SK-N-SH treated with all-trans-retinoic acid at 6 μM for 48 hours (cell line): Measurements from ENCODE around the gene AP1AR.
"Not testable (repeated sequence)": the region's sequence is repeated elsewhere in the genome, so short reads cannot be mapped to it uniquely, and the experiment has no call there.

Experiments
- ATAC-seq: fragments of 200-7000 bp; cut with Tn5 transposase; 3 replicates; pipeline ENCODE4 v1.9.1; 2020; ENCODE audit warnings: mild to moderate bottlenecking, moderate library complexity
- ARNTL ChIP-seq: fragments of 450-650 bp; formaldehyde crosslinking; IDR thresholded peaks from 2 replicates; pipeline ENCODE4 v1.5.0; 2020; ENCODE audit warnings: low read depth, mild to moderate bottlenecking, moderate library complexity, borderline replicate concordance
- BACH2 ChIP-seq: fragments of 250-450 bp; sonication (Bioruptor Pico); IDR thresholded peaks from 2 replicates; pipeline ENCODE4 v1.9.0; 2021; ENCODE audit warnings: mild to moderate bottlenecking, borderline replicate concordance
- ESRRG ChIP-seq: fragments of 250-450 bp; sonication (Bioruptor Pico); IDR thresholded peaks from 2 replicates; pipeline ENCODE4 v1.6.1; 2021; ENCODE audit warnings: mild to moderate bottlenecking
- GLIS3 ChIP-seq: fragments of 250-450 bp; sonication (Bioruptor Pico); IDR thresholded peaks from 2 replicates; pipeline ENCODE4 v1.5.0; 2020; ENCODE audit warnings: mild to moderate bottlenecking, moderate library complexity
- PPARA ChIP-seq: fragments of 250-450 bp; sonication (Bioruptor Pico); IDR thresholded peaks from 2 replicates; pipeline ENCODE4 v1.5.0; 2020; ENCODE audit warnings: mild to moderate bottlenecking, borderline replicate concordance
- RARB ChIP-seq: fragments of 250-450 bp; sonication (Bioruptor Pico); IDR thresholded peaks from 2 replicates; pipeline ENCODE4 v1.8.0; 2021; ENCODE audit warnings: mild to moderate bottlenecking, moderate library complexity
- SNAI2 ChIP-seq: fragments of 250-450 bp; sonication (Bioruptor Pico); IDR thresholded peaks from 2 replicates; pipeline ENCODE4 v1.5.0; 2020; ENCODE audit warnings: mild to moderate bottlenecking, moderate library complexity
- TCF4 ChIP-seq: fragments of 250-450 bp; sonication (Bioruptor Pico); IDR thresholded peaks from 2 replicates; pipeline ENCODE4 v1.8.0; 2021; ENCODE audit warnings: mild to moderate bottlenecking, moderate library complexity, borderline replicate concordance
- TOX ChIP-seq: fragments of 250-450 bp; sonication (Bioruptor Pico); IDR thresholded peaks from 2 replicates; pipeline ENCODE4 v1.8.0; 2021; ENCODE audit warnings: mild to moderate bottlenecking, moderate library complexity, borderline replicate concordance
- ZNF565 ChIP-seq: fragments of 450-650 bp; formaldehyde crosslinking; conservative IDR thresholded peaks from 2 replicates; pipeline ENCODE4 v1.5.0; 2020; ENCODE audit warnings: low read depth, mild to moderate bottlenecking, moderate library complexity
- TF ChIP-seq, protein P1 (sequence below): fragments of 250-450 bp; sonication (Bioruptor Pico); IDR thresholded peaks from 2 replicates; pipeline ENCODE4 v1.5.1; 2021; ENCODE audit warnings: mild to moderate bottlenecking, moderate library complexity
- TF ChIP-seq, protein P2 (sequence below): fragments of 250-450 bp; sonication (Bioruptor Pico); IDR thresholded peaks from 2 replicates; pipeline ENCODE4 v1.8.0; 2020; ENCODE audit warnings: mild to moderate bottlenecking, moderate library complexity, borderline replicate concordance
- TF ChIP-seq, protein P3 (sequence below): fragments of 250-450 bp; sonication (Bioruptor Pico); IDR thresholded peaks from 2 replicates; pipeline ENCODE4 v1.8.0; 2021; ENCODE audit warnings: low read depth, mild to moderate bottlenecking, moderate library complexity, borderline replicate concordance
- TF ChIP-seq, protein P4 (sequence below): fragments of 250-450 bp; sonication (Bioruptor Pico); IDR thresholded peaks from 2 replicates; pipeline ENCODE4 v1.5.0; 2020; ENCODE audit warnings: mild to moderate bottlenecking, moderate library complexity
- TF ChIP-seq, protein P5 (sequence below): fragments of 250-450 bp; sonication (Bioruptor Pico); IDR thresholded peaks from 2 replicates; pipeline ENCODE4 v1.5.1; 2020; ENCODE audit warnings: low read depth, mild to moderate bottlenecking, moderate library complexity

Gene AP1AR

DNA sequence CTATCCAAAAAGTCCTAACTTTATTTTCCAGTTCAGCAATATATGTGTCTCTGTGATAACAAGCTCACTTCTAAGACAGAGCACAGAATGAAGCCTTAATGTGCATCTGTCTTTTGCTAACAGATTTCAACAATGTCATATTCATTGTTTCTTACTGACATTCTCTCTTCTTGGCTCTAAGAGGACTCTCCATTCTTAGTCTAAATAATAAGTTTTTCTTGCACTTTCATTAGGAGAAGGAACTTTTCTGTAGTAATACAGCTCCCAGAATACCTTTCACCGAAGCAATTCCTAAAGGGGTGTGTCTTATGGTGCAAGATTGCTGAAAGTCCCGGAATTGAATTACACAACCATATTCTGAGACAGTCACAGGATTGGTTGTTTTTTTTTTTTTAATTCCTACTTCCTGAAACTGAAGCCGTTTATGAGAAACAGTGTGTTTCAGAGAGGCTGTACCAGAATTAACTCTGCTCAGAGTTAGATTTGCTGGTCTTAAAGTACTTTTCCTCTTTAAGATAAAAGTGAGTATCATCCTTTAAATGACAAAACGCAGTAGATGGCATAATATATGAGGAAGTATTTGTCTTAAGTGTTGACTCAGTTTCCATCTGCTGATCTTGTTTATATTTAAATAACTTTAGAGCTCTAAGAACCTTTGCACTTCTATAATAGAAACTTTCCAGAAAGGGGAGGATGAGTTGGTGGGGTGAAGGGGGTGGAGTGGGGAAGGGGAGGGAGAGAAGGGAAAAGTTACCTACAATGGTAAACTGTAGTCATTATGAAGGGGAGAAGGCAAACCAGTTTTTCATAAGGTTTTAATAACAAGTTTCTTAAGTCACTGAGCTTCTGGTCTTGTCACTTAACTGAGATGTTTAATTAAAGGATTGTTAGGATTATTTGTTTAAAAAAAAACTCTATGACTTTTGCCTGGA lies 65.6 kb downstream of the AP1AR start, which contains the start of gene ALPK1:
TSS of gene ALPK1 (plus strand) at position 421 of the 932 bp plus-strand sequence.
- TF ChIP-seq, protein P1, sequence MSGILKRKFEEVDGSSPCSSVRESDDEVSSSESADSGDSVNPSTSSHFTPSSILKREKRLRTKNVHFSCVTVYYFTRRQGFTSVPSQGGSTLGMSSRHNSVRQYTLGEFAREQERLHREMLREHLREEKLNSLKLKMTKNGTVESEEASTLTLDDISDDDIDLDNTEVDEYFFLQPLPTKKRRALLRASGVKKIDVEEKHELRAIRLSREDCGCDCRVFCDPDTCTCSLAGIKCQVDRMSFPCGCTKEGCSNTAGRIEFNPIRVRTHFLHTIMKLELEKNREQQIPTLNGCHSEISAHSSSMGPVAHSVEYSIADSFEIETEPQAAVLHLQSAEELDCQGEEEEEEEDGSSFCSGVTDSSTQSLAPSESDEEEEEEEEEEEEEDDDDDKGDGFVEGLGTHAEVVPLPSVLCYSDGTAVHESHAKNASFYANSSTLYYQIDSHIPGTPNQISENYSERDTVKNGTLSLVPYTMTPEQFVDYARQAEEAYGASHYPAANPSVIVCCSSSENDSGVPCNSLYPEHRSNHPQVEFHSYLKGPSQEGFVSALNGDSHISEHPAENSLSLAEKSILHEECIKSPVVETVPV (CRISPR knock-in tag) = no peak
- ATAC-seq = peak; percentile 100

DNA sequence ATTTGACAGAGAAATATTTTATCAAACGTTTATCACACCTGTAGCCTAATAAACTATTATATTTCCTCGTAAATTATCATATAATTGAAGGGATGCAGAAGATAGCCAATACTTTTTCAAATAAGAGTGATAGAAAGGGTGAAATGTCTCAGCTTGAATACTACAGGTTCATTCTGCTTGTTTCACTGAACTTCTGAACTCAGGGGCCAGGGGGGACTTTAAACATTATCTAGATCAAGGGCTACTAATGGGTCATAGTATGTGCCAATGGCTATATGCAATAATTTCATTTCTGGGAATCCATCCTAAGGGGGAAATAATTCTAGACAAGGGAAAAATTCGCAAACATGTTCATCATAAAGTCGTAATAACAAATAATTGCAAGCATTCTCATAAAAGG lies 68.1 kb downstream of the AP1AR start:
- no peak for ATAC-seq
- no peak for TF ChIP-seq TOX
- no peak for TF ChIP-seq RARB
- TF ChIP-seq, protein P2, sequence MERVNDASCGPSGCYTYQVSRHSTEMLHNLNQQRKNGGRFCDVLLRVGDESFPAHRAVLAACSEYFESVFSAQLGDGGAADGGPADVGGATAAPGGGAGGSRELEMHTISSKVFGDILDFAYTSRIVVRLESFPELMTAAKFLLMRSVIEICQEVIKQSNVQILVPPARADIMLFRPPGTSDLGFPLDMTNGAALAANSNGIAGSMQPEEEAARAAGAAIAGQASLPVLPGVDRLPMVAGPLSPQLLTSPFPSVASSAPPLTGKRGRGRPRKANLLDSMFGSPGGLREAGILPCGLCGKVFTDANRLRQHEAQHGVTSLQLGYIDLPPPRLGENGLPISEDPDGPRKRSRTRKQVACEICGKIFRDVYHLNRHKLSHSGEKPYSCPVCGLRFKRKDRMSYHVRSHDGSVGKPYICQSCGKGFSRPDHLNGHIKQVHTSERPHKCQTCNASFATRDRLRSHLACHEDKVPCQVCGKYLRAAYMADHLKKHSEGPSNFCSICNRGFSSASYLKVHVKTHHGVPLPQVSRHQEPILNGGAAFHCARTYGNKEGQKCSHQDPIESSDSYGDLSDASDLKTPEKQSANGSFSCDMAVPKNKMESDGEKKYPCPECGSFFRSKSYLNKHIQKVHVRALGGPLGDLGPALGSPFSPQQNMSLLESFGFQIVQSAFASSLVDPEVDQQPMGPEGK (CRISPR knock-in tag) = no peak
- TF ChIP-seq, protein P3, sequence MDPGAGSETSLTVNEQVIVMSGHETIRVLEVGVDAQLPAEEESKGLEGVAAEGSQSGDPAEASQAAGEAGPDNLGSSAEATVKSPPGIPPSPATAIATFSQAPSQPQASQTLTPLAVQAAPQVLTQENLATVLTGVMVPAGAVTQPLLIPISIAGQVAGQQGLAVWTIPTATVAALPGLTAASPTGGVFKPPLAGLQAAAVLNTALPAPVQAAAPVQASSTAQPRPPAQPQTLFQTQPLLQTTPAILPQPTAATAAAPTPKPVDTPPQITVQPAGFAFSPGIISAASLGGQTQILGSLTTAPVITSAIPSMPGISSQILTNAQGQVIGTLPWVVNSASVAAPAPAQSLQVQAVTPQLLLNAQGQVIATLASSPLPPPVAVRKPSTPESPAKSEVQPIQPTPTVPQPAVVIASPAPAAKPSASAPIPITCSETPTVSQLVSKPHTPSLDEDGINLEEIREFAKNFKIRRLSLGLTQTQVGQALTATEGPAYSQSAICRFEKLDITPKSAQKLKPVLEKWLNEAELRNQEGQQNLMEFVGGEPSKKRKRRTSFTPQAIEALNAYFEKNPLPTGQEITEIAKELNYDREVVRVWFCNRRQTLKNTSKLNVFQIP = no peak

DNA sequence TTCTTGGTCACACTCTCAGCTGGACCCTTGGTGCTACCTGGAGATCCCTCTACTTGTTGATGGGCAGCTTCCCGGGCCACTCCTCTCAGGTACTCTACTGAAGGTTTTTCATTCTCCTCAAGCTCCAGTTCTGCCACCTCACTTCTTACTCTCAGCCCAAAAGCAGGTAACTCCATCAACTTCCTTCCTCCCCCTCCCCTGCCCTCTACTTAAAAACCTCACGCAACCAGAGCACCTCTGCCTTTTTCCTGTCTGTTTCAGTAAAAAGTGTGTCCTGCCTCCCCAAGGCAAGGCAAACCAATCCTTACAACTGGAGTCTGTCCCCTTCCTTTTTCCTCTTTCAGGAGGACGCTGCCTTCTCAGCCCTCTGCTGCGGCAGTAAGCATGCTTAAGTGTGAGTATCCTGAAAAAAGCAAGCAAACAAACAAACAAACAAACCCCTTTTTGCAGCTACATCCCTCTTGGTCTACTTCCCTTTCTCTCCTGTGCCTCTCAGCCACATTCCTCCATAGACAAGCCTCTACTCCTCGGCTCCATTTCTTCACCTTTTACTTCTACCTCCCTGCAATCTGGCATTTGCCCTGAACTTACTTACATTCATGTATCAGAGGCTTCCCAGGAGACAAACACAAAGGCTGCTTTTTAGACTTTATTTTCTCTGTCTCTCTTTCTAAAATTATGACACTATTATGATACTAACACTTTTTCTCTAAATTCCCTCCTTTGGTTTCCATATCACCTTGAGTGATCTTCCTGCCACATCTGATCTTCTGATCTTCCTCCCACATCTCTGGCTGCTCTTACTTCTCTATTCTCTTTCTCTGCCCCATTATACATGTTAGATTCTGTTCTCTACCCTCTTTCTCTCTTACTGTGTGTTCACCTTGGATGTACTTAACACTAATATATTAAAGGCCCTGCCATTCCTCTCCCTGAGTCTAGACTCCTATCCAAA lies 71.0 kb downstream of the AP1AR start:
- TF ChIP-seq BACH2 (no peak), ZNF565 (no peak), ESRRG (CRISPR knock-in tag) (no peak)
- TF ChIP-seq, protein P1 (CRISPR knock-in tag) = no peak
- TF ChIP-seq, protein P4, sequence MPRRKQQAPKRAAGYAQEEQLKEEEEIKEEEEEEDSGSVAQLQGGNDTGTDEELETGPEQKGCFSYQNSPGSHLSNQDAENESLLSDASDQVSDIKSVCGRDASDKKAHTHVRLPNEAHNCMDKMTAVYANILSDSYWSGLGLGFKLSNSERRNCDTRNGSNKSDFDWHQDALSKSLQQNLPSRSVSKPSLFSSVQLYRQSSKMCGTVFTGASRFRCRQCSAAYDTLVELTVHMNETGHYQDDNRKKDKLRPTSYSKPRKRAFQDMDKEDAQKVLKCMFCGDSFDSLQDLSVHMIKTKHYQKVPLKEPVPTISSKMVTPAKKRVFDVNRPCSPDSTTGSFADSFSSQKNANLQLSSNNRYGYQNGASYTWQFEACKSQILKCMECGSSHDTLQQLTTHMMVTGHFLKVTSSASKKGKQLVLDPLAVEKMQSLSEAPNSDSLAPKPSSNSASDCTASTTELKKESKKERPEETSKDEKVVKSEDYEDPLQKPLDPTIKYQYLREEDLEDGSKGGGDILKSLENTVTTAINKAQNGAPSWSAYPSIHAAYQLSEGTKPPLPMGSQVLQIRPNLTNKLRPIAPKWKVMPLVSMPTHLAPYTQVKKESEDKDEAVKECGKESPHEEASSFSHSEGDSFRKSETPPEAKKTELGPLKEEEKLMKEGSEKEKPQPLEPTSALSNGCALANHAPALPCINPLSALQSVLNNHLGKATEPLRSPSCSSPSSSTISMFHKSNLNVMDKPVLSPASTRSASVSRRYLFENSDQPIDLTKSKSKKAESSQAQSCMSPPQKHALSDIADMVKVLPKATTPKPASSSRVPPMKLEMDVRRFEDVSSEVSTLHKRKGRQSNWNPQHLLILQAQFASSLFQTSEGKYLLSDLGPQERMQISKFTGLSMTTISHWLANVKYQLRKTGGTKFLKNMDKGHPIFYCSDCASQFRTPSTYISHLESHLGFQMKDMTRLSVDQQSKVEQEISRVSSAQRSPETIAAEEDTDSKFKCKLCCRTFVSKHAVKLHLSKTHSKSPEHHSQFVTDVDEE (CRISPR knock-in tag) = no peak
- ATAC-seq = no peak

DNA sequence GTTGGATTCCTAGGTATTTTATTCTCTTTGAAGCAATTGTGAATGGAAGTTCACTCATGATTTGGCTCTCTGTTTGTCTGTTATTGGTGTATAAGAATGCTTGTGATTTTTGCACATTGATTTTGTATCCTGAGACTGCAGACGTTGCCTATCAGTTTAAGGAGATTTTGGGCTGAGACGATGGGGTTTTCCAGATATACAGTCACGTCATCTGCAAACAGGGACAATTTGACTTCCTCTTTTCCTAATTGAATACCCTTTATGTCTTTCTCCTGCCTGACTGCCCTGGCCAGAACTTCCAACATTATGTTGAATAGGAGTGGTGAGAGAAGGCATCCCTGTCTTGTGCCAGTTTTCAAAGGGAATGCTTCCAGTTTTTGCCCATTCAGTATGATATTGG lies 73.9 kb downstream of the AP1AR start:
- not testable (repeated sequence) for ATAC-seq

DNA sequence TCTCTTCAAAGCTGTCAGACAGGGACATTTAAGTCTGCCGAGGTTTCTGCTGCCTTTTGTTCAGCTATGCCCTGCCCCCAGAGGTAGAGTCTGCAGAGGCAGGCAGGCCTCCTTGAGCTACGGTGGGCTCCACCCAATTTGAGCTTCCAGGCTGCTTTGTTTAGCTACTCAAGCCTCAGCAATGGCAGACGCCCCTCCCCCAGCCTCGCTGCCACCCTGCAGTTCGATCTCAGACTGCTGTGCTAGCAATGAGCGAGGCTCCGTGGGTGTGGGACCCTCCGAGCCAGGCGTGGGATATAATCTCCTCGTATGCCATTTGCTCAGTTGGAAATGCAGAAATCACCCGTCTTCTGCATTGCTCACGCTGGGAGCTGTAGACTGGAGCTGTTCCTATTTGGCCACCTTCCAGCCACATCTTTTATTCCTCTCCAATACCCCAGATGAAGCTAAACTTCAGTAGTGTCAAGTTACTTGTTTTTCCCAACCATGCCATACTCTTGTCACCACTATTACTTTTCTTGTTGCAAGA lies 77.7 kb downstream of the AP1AR start:
- ATAC-seq = not testable (repeated sequence)

DNA sequence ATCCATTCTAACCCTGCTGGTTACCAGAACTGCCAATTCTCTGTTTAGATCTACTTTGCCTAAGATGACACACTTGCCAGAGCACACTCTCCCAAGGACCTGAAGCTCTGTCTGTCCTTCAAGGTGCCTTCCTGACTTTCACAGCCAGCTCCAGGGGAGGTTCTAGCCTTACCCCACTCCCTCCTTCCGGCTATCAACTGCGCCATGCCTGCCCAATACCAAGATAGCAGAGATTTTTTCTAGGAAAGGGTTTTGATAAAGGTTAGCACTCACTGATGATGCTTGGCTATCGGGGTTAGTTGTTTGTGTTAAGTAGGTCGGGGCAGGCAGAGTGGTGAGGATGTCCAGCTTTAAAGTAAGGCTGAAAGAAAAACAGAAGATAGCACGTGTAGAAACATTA lies 79.9 kb downstream of the AP1AR start:
- no peak for ATAC-seq
- TF ChIP-seq PPARA (CRISPR knock-in tag) (no peak), ZNF565 (no peak), GLIS3 (CRISPR knock-in tag) (no peak), ARNTL (CRISPR knock-in tag) (no peak), SNAI2 (no peak), TCF4 (CRISPR knock-in tag) (no peak)
- TF ChIP-seq, protein P5, sequence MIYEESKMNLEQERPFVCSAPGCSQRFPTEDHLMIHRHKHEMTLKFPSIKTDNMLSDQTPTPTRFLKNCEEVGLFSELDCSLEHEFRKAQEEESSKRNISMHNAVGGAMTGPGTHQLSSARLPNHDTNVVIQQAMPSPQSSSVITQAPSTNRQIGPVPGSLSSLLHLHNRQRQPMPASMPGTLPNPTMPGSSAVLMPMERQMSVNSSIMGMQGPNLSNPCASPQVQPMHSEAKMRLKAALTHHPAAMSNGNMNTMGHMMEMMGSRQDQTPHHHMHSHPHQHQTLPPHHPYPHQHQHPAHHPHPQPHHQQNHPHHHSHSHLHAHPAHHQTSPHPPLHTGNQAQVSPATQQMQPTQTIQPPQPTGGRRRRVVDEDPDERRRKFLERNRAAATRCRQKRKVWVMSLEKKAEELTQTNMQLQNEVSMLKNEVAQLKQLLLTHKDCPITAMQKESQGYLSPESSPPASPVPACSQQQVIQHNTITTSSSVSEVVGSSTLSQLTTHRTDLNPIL (CRISPR knock-in tag) = no peak
- TF ChIP-seq, protein P3 = no peak
